H1 (cell line): Measurements from ENCODE around the gene VTN. TPM values are rescaled to one million over a fixed set of nuclear protein-coding genes. Genes with fewer than 3 reads are reported as not detected.

ENCODE experiments used
- CTCF ChIA-PET: fragments of 300-600 bp; sonication (Branson Sonifier 250); formaldehyde crosslinking; loops from one replicate; lab custom pipeline; 2021; ENCODE audit not compliant: partially characterized antibody; lab: Charles Lee
- POLR2A ChIA-PET: fragments of 300-600 bp; sonication (Branson Sonifier 250); formaldehyde crosslinking; loops from one replicate; lab custom pipeline; 2021; ENCODE audit warnings: inconsistent platforms; ENCODE audit not compliant: partially characterized antibody; lab: Charles Lee
- DNase-seq, 2 experiments: peaks; one replicate each; pipeline versions ENCODE4 v3.0.0 to v3.0.0-alpha.2; 2010 to 2022; ENCODE audit warnings: low spot score in 2 of 2, low read depth in 1 of 2, mixed read lengths in 1 of 2
- FAIRE-seq: peaks from 2 replicates; lab custom pipeline; 2011; peaks lifted over from hg19 to GRCh38; lab: Jason Lieb, UNC
- H2AFZ ChIP-seq: 2 replicates; pipeline ENCODE4 v1.8.1; 2012; ENCODE audit warnings: low read length, inconsistent platforms
- H2AK5ac ChIP-seq: 2 replicates; pipeline ENCODE4 v1.6.1; 2013; ENCODE audit warnings: low read depth, low read length
- H2BK120ac ChIP-seq: replicated peaks from 2 replicates; pipeline ENCODE3; 2013; ENCODE audit warnings: low read depth, low read length, inconsistent platforms
- H2BK12ac ChIP-seq: 2 replicates; pipeline ENCODE4 v1.6.1; 2013; ENCODE audit warnings: low read depth, low read length
- H2BK15ac ChIP-seq: 2 replicates; pipeline ENCODE4 v1.6.1; 2013; ENCODE audit warnings: low read length
- H2BK20ac ChIP-seq: 2 replicates; pipeline ENCODE4 v1.6.1; 2013; ENCODE audit warnings: low read length
- H2BK5ac ChIP-seq: 2 replicates; pipeline ENCODE4 v1.6.1; 2013; ENCODE audit warnings: low read depth, low read length
- H3K14ac ChIP-seq: 2 replicates; pipeline ENCODE4 v1.6.1; 2013; ENCODE audit warnings: inconsistent platforms; ENCODE audit not compliant: insufficient read length
- H3K18ac ChIP-seq: 2 replicates; pipeline ENCODE4 v1.6.1; 2013; ENCODE audit warnings: low read length; ENCODE audit errors: extremely low read depth
- H3K23ac ChIP-seq: 2 replicates; pipeline ENCODE4 v1.6.1; 2013; ENCODE audit warnings: inconsistent platforms; ENCODE audit not compliant: insufficient read length
- H3K23me2 ChIP-seq: 2 replicates; pipeline ENCODE4 v1.6.1; 2013; ENCODE audit warnings: low read depth, low read length
- H3K27ac ChIP-seq: 2 replicates; pipeline ENCODE4 v1.6.1; 2011; ENCODE audit warnings: low read depth, low read length, inconsistent platforms
- H3K27me3 ChIP-seq, 4 experiments: replicated peaks in 1 of 4; 1 replicate in 1 of 4; 2 replicates in 3 of 4; pipeline versions ENCODE4 v1.6.1 to v1.8.1; 2011 to 2013; ENCODE audit warnings: low read length in 3 of 4, mild to moderate bottlenecking in 3 of 4, inconsistent platforms in 2 of 4, mixed read lengths in 2 of 4, moderate library complexity in 1 of 4; ENCODE audit not compliant: control insufficient read depth in 3 of 4, insufficient read depth in 3 of 4; ENCODE audit errors: extremely low read depth in 1 of 4
- H3K36me3 ChIP-seq, 4 experiments: 2 replicates each; pipeline versions ENCODE4 v1.6.1 to v1.8.1; 2011 to 2013; ENCODE audit warnings: mild to moderate bottlenecking in 4 of 4, low read length in 3 of 4, moderate library complexity in 2 of 4, control low read depth in 1 of 4, inconsistent platforms in 1 of 4; ENCODE audit not compliant: insufficient read depth in 4 of 4, control insufficient read depth in 2 of 4
- H3K4ac ChIP-seq: replicated peaks from 2 replicates; pipeline ENCODE3; 2013; ENCODE audit warnings: low read length, low read depth, mixed read lengths, inconsistent platforms; ENCODE audit not compliant: insufficient read length
- H3K4me1 ChIP-seq, 4 experiments: replicated peaks in 1 of 4; 1 replicate in 1 of 4; 2 replicates in 3 of 4; pipeline versions ENCODE4 v1.6.1 to v1.8.1; 2011 to 2013; ENCODE audit warnings: low read length in 3 of 4, inconsistent platforms in 2 of 4, mixed read lengths in 1 of 4; ENCODE audit not compliant: insufficient read depth in 4 of 4, control insufficient read depth in 3 of 4
- H3K4me2 ChIP-seq, 2 experiments: 2 replicates each; pipeline versions ENCODE4 v1.6.1 to v1.8.1; 2011 to 2013; ENCODE audit warnings: low read depth in 2 of 2, low read length in 2 of 2, control low read depth in 1 of 2, inconsistent platforms in 1 of 2, mild to moderate bottlenecking in 1 of 2; ENCODE audit not compliant: insufficient read depth in 1 of 2
- H3K4me3 ChIP-seq, 4 experiments: fragments of 200-600, 300-600 bp in 1 of 4; sonication (generic), shearing (Covaris generic), sonication (Bioruptor Twin) in 1 of 4; 2 replicates each; pipeline versions ENCODE4 v1.5.1 to v1.8.1; 2011 to 2016; ENCODE audit warnings: low read length in 4 of 4, low read depth in 3 of 4, control low read depth in 2 of 4, inconsistent platforms in 2 of 4, mild to moderate bottlenecking in 2 of 4, mixed read lengths in 1 of 4, moderate library complexity in 1 of 4; ENCODE audit not compliant: insufficient read depth in 2 of 4; ENCODE audit errors: extremely low read depth in 1 of 4
- H3K56ac ChIP-seq: replicated peaks from 2 replicates; pipeline ENCODE3; 2013; ENCODE audit warnings: low read depth, mild to moderate bottlenecking, mixed read lengths, low read length, inconsistent platforms; ENCODE audit not compliant: insufficient read length
- H3K79me1 ChIP-seq: 2 replicates; pipeline ENCODE4 v1.6.1; 2013; ENCODE audit warnings: low read depth, low read length, control low read depth
- H3K79me2 ChIP-seq, 2 experiments: 2 replicates each; pipeline versions ENCODE4 v1.6.1 to v1.8.1; 2012 to 2013; ENCODE audit warnings: low read length in 2 of 2, mild to moderate bottlenecking in 2 of 2, inconsistent platforms in 1 of 2; ENCODE audit not compliant: insufficient read depth in 2 of 2, control insufficient read depth in 1 of 2
- H3K9ac ChIP-seq, 4 experiments: replicated peaks in 1 of 4; 1 replicate in 1 of 4; 2 replicates in 3 of 4; pipeline versions ENCODE4 v1.6.1 to v1.8.1; 2011 to 2013; ENCODE audit warnings: low read depth in 3 of 4, low read length in 3 of 4, control low read depth in 2 of 4, mild to moderate bottlenecking in 2 of 4, moderate library complexity in 2 of 4, inconsistent platforms in 1 of 4; ENCODE audit errors: extremely low read depth in 1 of 4
- H3K9me3 ChIP-seq, 2 experiments: 2 replicates each; pipeline versions ENCODE4 v1.6.1 to v1.8.1; 2012 to 2013; ENCODE audit warnings: mild to moderate bottlenecking in 2 of 2, moderate library complexity in 2 of 2, control low read depth in 1 of 2, inconsistent platforms in 1 of 2, low read depth in 1 of 2, low read length in 1 of 2, mixed read lengths in 1 of 2; ENCODE audit not compliant: insufficient read depth in 2 of 2
- H4K20me1 ChIP-seq, 2 experiments: replicated peaks in 1 of 2; 2 replicates each; pipeline versions ENCODE3 to v1.8.1; 2011 to 2013; ENCODE audit warnings: inconsistent platforms in 2 of 2, low read length in 2 of 2, mild to moderate bottlenecking in 1 of 2; ENCODE audit not compliant: insufficient read depth in 2 of 2, control insufficient read depth in 1 of 2
- H4K5ac ChIP-seq: 2 replicates; pipeline ENCODE4 v1.6.1; 2013; ENCODE audit warnings: low read length, low read depth, mixed read lengths, inconsistent platforms; ENCODE audit not compliant: insufficient read length
- H4K8ac ChIP-seq: 2 replicates; pipeline ENCODE4 v1.8.0; 2013; ENCODE audit warnings: mild to moderate bottlenecking, moderate library complexity, low read length, inconsistent platforms; ENCODE audit not compliant: insufficient read depth; ENCODE audit errors: extremely low read depth
- H4K91ac ChIP-seq: replicated peaks from 2 replicates; pipeline ENCODE3; 2013; ENCODE audit warnings: low read length, mixed read lengths, inconsistent platforms; ENCODE audit not compliant: insufficient read length
- KDM1A ChIP-seq: fragments of 200-600, 300-600 bp; sonication (generic); IDR thresholded peaks from 2 replicates; pipeline ENCODE4 v1.7.1; 2016; ENCODE audit warnings: mild to moderate bottlenecking, low read length, borderline replicate concordance
- RBBP5 ChIP-seq: IDR thresholded peaks from 2 replicates; pipeline ENCODE4 v1.7.1; 2012; ENCODE audit warnings: low read depth, mild to moderate bottlenecking, inconsistent platforms, low read length, moderate library complexity, borderline replicate concordance
- WGBS, 2 experiments: shearing (Covaris generic) in 1 of 2; methylation state at CpG; one replicate each; pipeline versions ENCODE4 v1.1.6 to v1.1.7; 2013 to 2015; ENCODE audit warnings: low lambda C conversion rate in 2 of 2, mixed read lengths in 2 of 2, inconsistent platforms in 1 of 2, low coverage in 1 of 2, missing lambda C conversion rate in 1 of 2; ENCODE audit not compliant: insufficient replicate concordance in 2 of 2, insufficient coverage in 1 of 2, insufficient read length in 1 of 2; ENCODE audit errors: extremely low coverage in 1 of 2, missing lambda C conversion rate in 1 of 2; 5-methylcytosine and 5-hydroxymethylcytosine counted together
- polyA plus RNA-seq, 7 experiments: library from polyadenylated mRNA; depleted of rRNA in 3 of 7; stranded (reverse) in 5 of 7; unstranded in 2 of 7; fragments of >200 nt in 5 of 7; fragments of 200-250 nt in 2 of 7; gene quantifications; 1 replicate in 5 of 7; 2 replicates in 1 of 7; 4 replicates in 1 of 7; pipeline versions ENCODE4 v1.2.1 to v1.2.3, GENCODE V29; 2011 to 2013; ENCODE audit warnings: missing spikeins in 2 of 7, mixed read lengths in 2 of 7
- total RNA-seq: library from RNA; stranded (reverse); fragmentation: NEBNext Ultra II Directional; extraction: Animal tissue kit (Norgen Biotek cat#: 25700); gene quantifications from 2 replicates; pipeline ENCODE4 v1.2.1, GENCODE V29; 2021

The VTN gene
- total and polyA plus RNA-seq, 2 of the 8 experiments (the other 6 are each of a cell fraction or from before 2014, with no cell fraction given): 0.18 TPM; not detected in 1

DNA sequence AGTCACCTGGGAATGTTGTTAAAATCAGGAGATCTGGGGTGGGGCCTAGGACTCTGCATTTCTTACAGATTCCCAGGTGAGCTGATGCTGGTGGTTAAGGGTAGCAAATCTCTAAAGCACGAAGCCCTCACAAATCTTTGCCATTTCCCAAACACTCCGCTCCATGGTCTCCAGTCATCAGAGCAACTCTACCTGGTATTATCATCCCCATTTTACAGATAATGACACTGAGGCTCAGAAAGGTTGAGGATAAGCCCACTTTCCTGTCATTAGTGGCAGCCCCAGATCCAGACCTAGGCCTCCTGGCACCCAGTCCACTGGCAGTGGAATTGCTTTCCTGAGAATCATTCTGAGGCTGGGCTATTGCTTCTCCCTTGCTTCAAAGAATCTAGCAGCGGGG is 27.2 kb upstream of the VTN start:
- Histone ChIP-seq H3K36me3 (no peaks in the 10 kb centered on the region), H3K4me2 (no peak overlapping the region), H3K4me3 (no peak overlapping the region), H3K27ac (no peak overlapping the region), H3K4me1 (peaks cover 3 to 10% (median 6%) of the 10 kb centered on the region in 4 experiments), H2BK15ac (no peak overlapping the region), H3K23ac (no peak overlapping the region), H2BK5ac (no peak overlapping the region), H3K14ac (no peak overlapping the region), H2AK5ac (no peak overlapping the region), H2BK20ac (no peak overlapping the region), H4K91ac (no peak overlapping the region), H3K79me1 (no peaks in the 10 kb centered on the region; the same call in 1 of the 2 replicates), H3K18ac (no peak overlapping the region), H3K27me3 (peaks cover 0 to 9% (median 3%) of the 10 kb centered on the region in 4 experiments; a peak in 2 of 7 replicates), H3K9ac (no peak overlapping the region), H3K9me3 (no peaks in the 10 kb centered on the region), H4K5ac (no peak overlapping the region), H2BK120ac (no peak overlapping the region), H3K56ac (no peak overlapping the region), H2AFZ (no peak overlapping the region), H4K8ac (no peak overlapping the region; the same call in 1 of the 2 replicates), H3K4ac (no peak overlapping the region), H3K23me2 (no peaks in the 10 kb centered on the region), H3K79me2 (no peaks in the 10 kb centered on the region), H4K20me1 (no peaks in the 10 kb centered on the region), H2BK12ac (no peak overlapping the region)
- FAIRE-seq: no peak
- 93% methylated on average over 3 of the region's 3 CpGs; no CpG with 5 or more reads in 1 of the 2 experiments for WGBS, 2 experiments
- ChIA-PET CTCF (interaction anchor here (0.9 to 2.8 kb wide), 3 partner anchors 8 to 152 kb away, joined by 3 to 11 read pairs (median 3); partner anchors contain the start of gene SLC46A1), POLR2A (interaction anchor here (3.3 to 12.8 kb wide), 2 partner anchors 9 to 11 kb away, joined by 12 to 135 read pairs; partner anchors contain the start of gene SLC46A1)
- TF ChIP-seq KDM1A (0 out of 2 replicates have a peak, but pooled peaks have one; percentile 26), RBBP5 (no peak)
- no peak for DNase-seq
